ENCODE data around the gene SEZ6L.

The SEZ6L gene

GRCh38 chr22:26359156-26359555, 189.9 kb downstream of the SEZ6L start:
- DNase-seq (ENCODE audit: low read depth in 1 of 2, low spot score in 1 of 2), result no peak
- Histone ChIP-seq H3K27ac (replicated peaks) (no peak overlapping the region), H3K27me3 (ENCODE audit: insufficient read depth, poor library complexity, severe bottlenecking) (peaks cover 3% of the 10 kb centered on the region), H3K4me3 (replicated peaks; ENCODE audit: insufficient read depth, low read length) (no peak overlapping the region)
- TF ChIP-seq CTCF (IDR thresholded peaks at IDR 0.05; ENCODE audit: insufficient read depth, low read length) (no peak), POLR2AphosphoS5 (IDR thresholded peaks at IDR 0.05; ENCODE audit: low read depth) (no peak), SPI1 (IDR thresholded peaks at IDR 0.05; ENCODE audit: borderline replicate concordance, low read depth) (no peak), GABPA (IDR thresholded peaks at IDR 0.05; ENCODE audit: low read depth) (no peak), REST (IDR thresholded peaks at IDR 0.05; ENCODE audit: insufficient replicate concordance, low read depth) (no peak)

GRCh38 chr22:26360169-26360885, 191.1 kb downstream of the SEZ6L start:
- H3K4me3 ChIP-seq (replicated peaks; ENCODE audit: insufficient read depth, low read length), result no peak overlapping the region

More at GRCh38 chr22:26360169-26360885, 191.1 kb downstream of the SEZ6L start:
- peak in 1 of 2 experiments; percentile 59 for DNase-seq (ENCODE audit: low read depth in 1 of 2, low spot score in 1 of 2)
- TF ChIP-seq REST (IDR thresholded peaks at IDR 0.05; ENCODE audit: insufficient replicate concordance, low read depth) (no peak), CTCF (IDR thresholded peaks at IDR 0.05; ENCODE audit: insufficient read depth, low read length) (peak; percentile 78)
- Histone ChIP-seq H3K27me3 (ENCODE audit: insufficient read depth, poor library complexity, severe bottlenecking) (peaks cover 3% of the 10 kb centered on the region), H3K27ac (replicated peaks) (no peak overlapping the region)
